GM15510 (cell line): ENCODE results near the gene ZIC1.

ENCODE experiments used
- POLR2A ChIP-seq: IDR thresholded peaks from 3 replicates; pipeline ENCODE4 v1.6.1; 2011; ENCODE audit warnings: borderline replicate concordance; ENCODE audit not compliant: insufficient read length; ENCODE audit errors: extremely low read depth

The ZIC1 gene

GRCh38 chr3:147409143-147410115 lies at the start of gene ZIC1:
TSS of gene ZIC1 (plus strand) at chr3:147409365. CDS start at chr3:147410113, 748 bp downstream.
- TF ChIP-seq POLR2A, result no peak

- TF ChIP-seq POLR2A, result no peak
These were observed 49.1 kb upstream of the ZIC1 start for GRCh38 chr3:147360051-147360439.

DNA sequence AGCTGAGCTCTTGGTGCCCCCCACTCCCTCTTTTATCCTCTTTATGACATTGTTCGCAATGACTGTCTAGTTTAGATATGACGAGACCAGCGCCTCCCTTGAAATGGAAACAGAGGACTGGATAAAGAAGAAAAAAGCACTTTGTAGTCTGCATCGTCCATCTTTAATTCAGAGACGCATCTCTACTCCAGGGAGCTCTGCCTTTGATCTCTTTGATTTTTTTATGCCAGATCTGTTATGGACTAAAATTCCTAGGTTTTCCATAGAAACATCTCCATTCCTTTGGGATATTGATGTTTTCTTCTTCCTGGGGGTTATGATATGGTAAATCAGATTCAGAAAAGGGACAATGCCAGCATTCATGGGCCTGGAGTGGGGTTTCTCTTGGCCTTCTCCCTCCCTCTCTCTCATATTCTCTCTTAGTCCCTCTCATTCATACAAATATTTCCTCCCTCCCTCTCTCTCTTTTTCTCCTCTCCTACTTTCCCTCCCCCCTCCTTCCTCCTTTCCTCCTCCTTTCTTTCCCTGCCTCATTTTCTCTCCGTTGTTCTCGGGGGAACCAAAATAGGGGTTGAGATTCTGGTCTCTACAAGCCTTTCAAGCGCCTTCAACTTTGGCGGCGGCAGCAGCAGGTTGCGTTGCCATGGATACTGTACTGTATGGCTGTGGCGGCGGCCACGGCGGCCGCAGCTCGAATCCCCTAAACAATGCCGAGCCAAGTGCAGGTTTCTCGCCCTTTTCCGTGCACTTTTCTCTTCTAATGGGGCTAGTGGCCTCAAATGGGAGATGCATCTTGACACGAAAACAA lies 48.3 kb upstream of the ZIC1 start:
- TF ChIP-seq POLR2A, result no peak

DNA sequence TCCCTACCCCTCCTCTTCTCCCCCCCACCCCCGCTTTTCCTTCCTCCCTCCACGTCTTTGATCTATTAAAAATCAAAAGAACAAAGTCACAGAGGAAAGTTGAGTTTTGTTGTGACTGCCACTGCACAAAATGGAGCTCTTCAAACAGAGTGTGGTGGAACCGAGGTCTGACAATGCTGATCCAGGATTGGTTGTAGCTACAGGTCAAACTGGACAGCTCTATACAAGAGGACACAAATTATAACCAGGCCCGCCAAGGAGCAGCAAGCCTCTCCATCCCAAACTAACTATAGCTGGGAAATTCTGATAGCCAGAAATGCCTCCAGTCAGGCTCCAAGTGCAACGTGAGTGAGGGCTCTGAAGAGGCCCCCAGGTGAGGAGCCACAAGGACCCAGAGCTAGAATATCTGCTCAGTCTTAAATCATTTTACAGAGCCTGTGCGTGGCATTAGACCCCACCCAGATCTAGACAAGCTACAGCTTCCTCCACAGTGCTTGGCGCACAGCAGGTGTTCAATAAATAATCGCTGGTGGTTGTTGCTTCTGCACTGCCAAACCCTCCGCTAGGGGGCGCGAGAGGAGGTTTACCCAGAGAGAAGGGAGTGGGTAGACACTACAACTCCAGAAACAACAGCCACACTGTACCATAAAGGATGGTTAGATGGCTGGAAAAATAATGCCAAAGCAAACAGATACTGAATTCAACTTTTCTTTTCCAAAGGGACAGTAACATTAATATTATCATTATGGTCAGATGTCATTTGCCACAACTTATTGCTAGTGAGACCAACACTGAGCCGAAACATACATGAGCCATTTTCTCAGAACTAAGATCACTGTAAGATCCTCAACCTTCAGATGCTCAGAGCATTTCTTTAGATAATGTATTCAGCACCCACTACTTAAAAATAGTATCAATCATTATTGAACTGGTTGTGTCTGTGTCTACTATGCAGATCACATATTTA lies 47.4 kb upstream of the ZIC1 start:
- TF ChIP-seq POLR2A, result no peak

DNA sequence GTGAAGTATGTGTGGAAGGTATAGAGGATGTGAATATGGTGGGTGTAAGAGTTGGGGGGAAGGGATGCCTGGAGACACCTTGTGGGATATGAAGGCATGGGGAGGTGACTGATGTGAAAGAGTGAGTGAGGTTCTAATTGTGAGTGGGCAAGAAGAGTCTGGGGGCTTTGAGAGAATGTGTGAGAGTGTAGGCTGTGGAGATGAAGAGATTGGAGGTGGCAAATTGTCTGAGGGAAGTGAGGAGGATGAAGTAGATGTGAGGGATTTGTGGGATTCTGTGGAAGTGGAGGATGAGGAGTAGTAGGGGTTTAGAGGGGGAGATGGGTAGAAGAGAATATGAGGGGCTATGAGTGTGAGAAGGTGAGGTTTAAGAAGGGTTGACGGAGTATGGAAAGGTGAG lies 44.4 kb upstream of the ZIC1 start:
- TF ChIP-seq POLR2A, result no peak

DNA sequence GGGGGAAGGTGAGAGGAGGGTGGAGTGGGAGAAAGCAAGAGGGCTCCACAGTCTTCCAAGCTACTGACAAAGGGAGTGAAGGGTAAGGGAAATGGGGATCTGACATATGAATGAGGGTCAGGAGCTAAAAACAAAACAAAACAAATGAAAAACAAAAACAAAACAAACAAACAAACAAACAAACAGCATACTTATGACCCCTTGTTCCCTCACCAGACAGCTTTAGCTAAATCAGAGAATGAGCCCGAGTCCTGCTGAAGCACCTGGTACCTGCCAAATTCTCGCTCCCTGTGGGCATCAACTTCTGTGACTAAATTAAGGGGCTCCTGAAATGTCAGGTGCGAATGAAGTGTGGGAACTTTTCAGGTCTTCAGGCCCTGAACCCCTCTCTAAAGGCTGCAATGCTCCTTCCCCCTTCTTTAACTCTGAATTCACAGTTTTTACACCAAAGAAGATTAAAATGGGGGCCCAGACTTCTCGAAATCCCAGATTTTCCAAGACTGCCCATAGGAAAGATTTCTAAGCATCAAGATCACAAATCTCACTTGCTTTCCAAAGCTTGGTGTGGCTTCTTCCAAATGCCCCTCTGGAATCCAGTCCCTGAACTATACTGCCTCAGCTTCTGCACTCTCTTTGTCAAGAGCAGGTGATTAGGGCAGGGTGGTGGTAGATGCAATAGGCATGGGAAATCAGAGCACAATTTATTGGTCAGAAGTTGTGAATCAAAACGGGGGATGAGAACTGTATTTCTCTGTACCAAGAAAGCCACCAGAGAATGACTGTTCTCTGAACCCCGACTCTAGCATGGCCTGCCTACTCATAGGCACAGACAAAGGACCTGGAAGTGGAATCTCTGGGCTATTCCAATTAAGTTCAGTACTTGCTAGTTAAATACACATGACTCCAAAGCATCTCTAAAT lies 43.7 kb upstream of the ZIC1 start:
- no peak for TF ChIP-seq POLR2A

DNA sequence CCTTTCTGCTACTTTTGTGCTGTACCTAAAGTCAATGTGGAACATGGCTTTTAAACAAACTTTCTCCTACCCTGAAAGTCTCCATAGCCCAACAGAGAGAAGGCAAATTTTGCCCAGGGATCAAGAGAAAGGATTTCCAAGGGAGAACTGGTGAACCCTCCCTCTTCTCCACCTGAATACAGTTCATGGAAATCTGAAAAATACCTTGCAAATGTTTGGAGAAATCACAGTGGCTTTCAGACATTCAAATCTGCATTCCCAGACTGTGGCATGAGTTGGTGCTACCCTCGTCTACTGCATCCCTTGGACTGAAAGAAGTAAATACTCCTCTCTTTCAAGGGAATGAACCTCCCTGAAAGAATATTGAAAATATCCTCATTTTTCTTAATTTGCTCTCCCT lies 41.5 kb upstream of the ZIC1 start:
- no peak for TF ChIP-seq POLR2A

DNA sequence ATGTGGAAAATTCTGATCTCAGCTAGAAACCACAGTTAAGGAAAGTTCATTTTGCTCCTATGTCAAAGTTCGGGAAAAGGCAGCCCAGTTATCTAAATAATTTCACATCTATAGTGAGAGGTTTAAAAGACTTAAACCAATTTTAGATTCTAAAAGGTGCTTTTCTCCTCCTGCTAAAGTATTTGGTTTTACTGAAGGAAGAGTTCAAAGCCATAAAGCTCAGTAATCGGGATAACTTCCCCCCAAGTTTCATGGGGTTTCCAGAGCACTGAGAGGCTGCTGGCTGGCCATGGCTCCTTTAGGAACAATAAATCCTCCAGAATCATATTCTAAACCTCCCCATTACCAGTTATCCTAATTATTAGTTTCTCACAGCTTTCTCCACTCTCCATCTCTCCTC lies 41.0 kb upstream of the ZIC1 start:
- TF ChIP-seq POLR2A, result no peak

DNA sequence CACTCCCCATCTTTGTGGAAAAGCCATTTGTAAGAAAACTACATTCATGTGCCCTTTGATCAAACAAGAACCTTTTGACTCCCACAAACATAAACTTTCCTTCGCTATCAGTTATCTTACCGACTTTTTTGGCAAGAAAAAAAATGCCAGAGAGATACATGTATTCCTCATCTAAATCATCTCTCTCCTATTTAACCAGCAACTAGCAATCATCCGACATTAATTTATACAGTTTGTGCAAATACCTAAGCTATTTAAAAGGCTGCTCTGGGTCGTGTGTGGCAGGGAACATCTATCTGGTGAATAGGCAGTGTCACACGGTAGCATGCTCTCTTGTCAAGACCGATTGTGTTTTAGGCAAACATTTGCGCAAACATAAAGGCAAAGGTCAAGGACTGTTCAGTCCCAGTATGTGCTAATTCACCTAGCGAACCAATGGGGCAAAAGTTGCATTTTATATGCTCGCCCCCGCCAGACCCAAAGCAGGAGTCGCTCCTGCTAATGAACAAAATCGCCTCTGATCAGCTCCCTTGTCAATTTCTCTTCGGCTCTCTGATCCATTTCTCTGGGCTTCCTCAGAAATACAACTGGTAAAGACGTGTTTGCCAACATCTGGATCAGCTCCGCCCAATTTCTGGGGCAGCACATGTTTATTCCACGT lies 40.5 kb upstream of the ZIC1 start:
- TF ChIP-seq POLR2A, result no peak

DNA sequence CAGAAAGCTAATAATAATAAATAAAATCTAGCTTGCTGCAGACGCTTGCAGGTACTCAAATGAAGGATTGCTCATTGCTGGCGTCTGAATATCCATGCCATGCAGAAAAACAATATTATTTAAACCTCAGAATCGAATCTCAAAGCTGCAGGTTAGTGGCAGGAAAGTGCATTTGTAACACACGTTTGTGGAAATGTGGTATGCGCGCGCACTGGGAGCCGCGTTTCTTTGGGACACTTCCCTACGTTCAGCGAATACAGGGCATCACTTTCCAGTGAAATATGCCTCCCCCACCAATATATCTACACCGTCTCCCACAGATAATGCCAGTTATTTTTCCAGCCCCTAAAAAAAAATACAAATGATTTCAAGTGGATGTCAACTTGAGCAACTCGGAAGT lies 39.9 kb upstream of the ZIC1 start:
- TF ChIP-seq POLR2A, result no peak

- TF ChIP-seq POLR2A, result no peak
These were observed 39.5 kb upstream of the ZIC1 start for GRCh38 chr3:147369661-147370123.

- TF ChIP-seq POLR2A, result no peak
These were observed 38.8 kb upstream of the ZIC1 start for GRCh38 chr3:147370349-147370748.

DNA sequence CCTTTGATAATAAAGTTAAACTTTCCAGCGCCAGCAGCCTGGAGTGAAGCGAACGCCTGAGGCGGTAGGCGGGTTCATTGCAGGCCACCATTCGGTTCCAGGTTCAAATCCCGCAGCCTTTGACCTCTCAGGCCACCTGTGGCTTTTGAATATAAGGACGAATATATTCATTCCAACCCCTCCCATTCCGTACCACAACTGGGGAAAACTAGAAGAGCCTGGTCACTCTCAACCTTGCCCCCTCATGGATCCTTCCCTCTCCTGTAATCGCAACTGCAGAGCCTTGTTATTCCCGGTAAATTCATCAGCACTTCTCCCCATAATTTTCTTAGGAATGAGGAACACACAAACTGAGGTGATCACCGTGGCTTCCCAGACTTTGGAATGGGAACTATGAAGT lies 38.0 kb upstream of the ZIC1 start:
- no peak for TF ChIP-seq POLR2A
